ENCODE results near the gene CRYBG1. TPM values are rescaled to one million over a fixed set of nuclear protein-coding genes. Genes with fewer than 3 reads are reported as not detected.

Gene CRYBG1
- total RNA-seq, 3 donors from 2014 or later = 26.6 to 93.0 (median 86.4) TPM

GRCh38 chr6:106508277-106508676 lies 147.8 kb downstream of the CRYBG1 start:
- no peak overlapping the region for H3K4me3 ChIP-seq
- intact Hi-C loops (cut with DNase I, micrococcal nuclease) = no loop called here
- DNase-seq (no peak), ATAC-seq (no peak)
- H3K4me1 ChIP-seq (ENCODE audit: low read depth) = no peaks in the 10 kb centered on the region
- no peaks in the 10 kb centered on the region for H3K36me3 ChIP-seq (ENCODE audit: low read depth)
- TF ChIP-seq CTCF (IDR thresholded peaks at IDR 0.05) = no peak
- no peaks in the 10 kb centered on the region for H3K9me3 ChIP-seq

GRCh38 chr6:106508834-106509233 lies 148.3 kb downstream of the CRYBG1 start:
- Histone ChIP-seq H3K36me3 (ENCODE audit: low read depth) (no peaks in the 10 kb centered on the region), H3K9me3 (no peaks in the 10 kb centered on the region), H3K4me1 (ENCODE audit: low read depth) (no peaks in the 10 kb centered on the region), H3K4me3 (no peak overlapping the region)
- no peak for TF ChIP-seq CTCF (IDR thresholded peaks at IDR 0.05)
- ATAC-seq = no peak
- intact Hi-C loops (cut with DNase I, micrococcal nuclease) = no loop called here
- no peak for DNase-seq

- Histone ChIP-seq H3K4me3 (no peak overlapping the region), H3K4me1 (ENCODE audit: low read depth) (peaks cover 1% of the 10 kb centered on the region), H3K36me3 (ENCODE audit: low read depth) (no peaks in the 10 kb centered on the region), H3K9me3 (no peaks in the 10 kb centered on the region)
- intact Hi-C loops (cut with DNase I, micrococcal nuclease) = loop anchor here in 1 of 2 donors (5.0 kb wide), 1 partner anchor 62 kb away; no protein-coding TSS in a partner anchor
- no peak for DNase-seq
- TF ChIP-seq CTCF (IDR thresholded peaks at IDR 0.05) = no peak
- no peak for ATAC-seq
Measured at GRCh38 chr6:106509420-106510089, 149.0 kb downstream of the CRYBG1 start.

- ATAC-seq = peak; percentile 58
- Histone ChIP-seq H3K4me1 (ENCODE audit: low read depth) (peaks cover 9% of the 10 kb centered on the region), H3K4me3 (no peak overlapping the region), H3K9me3 (no peaks in the 10 kb centered on the region), H3K36me3 (ENCODE audit: low read depth) (no peaks in the 10 kb centered on the region)
- peak; percentile 88 to 92 (median 89) for DNase-seq
- intact Hi-C loops (cut with DNase I, micrococcal nuclease) = loop anchor here in 1 of 2 donors (5.0 kb wide), 1 partner anchor 63 kb away; no protein-coding TSS in a partner anchor
- TF ChIP-seq CTCF (IDR thresholded peaks at IDR 0.05) = no peak
Measured at GRCh38 chr6:106510090-106510970, 149.8 kb downstream of the CRYBG1 start.

- Histone ChIP-seq H3K4me1 (ENCODE audit: low read depth) (peaks cover 16% of the 10 kb centered on the region), H3K4me3 (peak overlapping the region; percentile 80), H3K36me3 (ENCODE audit: low read depth) (no peaks in the 10 kb centered on the region), H3K9me3 (no peaks in the 10 kb centered on the region)
- TF ChIP-seq CTCF (IDR thresholded peaks at IDR 0.05) = no peak
- intact Hi-C loops (cut with DNase I, micrococcal nuclease) = loop anchor here in 1 of 2 donors (5.0 kb wide), 1 partner anchor 64 kb away; no protein-coding TSS in a partner anchor
- DNase-seq = peak; percentile 58 to 74 (median 73)
- peak; percentile 15 for ATAC-seq
Measured at GRCh38 chr6:106511288-106512047, 151.0 kb downstream of the CRYBG1 start.

Data from mucosa of descending colon (tissue), 3 donors.